GM19463 (cell line): Measurements from ENCODE around the gene ZPLD1.

Experiments
- ATAC-seq: cut with Tn5 transposase; IDR thresholded peaks from one replicate; pipeline ENCODE4 v1.9.1; 2021; ENCODE audit warnings: mild to moderate bottlenecking, moderate library complexity; ENCODE audit not compliant: unreplicated experiment

ZPLD1 gene

GRCh38 chr3:102434715-102435114 lies at the start of gene ZPLD1:
Gene ZPLD1 (plus strand): TSS chr3:102435015. CDS start chr3:102438488, 3,473 bp downstream.
- no peak for ATAC-seq

- no peak for ATAC-seq
Observed at GRCh38 chr3:102390171-102390864, 44.5 kb upstream of the ZPLD1 start.

- no peak for ATAC-seq
Observed at GRCh38 chr3:102390916-102391315, 43.9 kb upstream of the ZPLD1 start.

- ATAC-seq: no peak
Observed at GRCh38 chr3:102391491-102391890, 43.3 kb upstream of the ZPLD1 start.

GRCh38 chr3:102394517-102394916 lies 40.3 kb upstream of the ZPLD1 start:
- ATAC-seq: no peak

- no peak for ATAC-seq
Observed at GRCh38 chr3:102398176-102398575, 36.6 kb upstream of the ZPLD1 start.

- ATAC-seq: no peak
Observed at GRCh38 chr3:102398666-102399065, 36.1 kb upstream of the ZPLD1 start.

- ATAC-seq: no peak
Observed at GRCh38 chr3:102400142-102400541, 34.7 kb upstream of the ZPLD1 start.

- no peak for ATAC-seq
Observed at GRCh38 chr3:102400766-102401165, 34.0 kb upstream of the ZPLD1 start.

GRCh38 chr3:102410616-102411015 lies 24.2 kb upstream of the ZPLD1 start:
- ATAC-seq: no peak

- peak; percentile 56 for ATAC-seq
Observed at GRCh38 chr3:102415553-102415952, 19.3 kb upstream of the ZPLD1 start.

- ATAC-seq: no peak
Observed at GRCh38 chr3:102419786-102420185, 15.0 kb upstream of the ZPLD1 start.

- no peak for ATAC-seq
Observed at GRCh38 chr3:102441832-102442231, 7.0 kb downstream of the ZPLD1 start.

GRCh38 chr3:102443021-102443420 lies 8.2 kb downstream of the ZPLD1 start:
- ATAC-seq: no peak

- ATAC-seq: no peak
Observed at GRCh38 chr3:102444101-102444500, 9.3 kb downstream of the ZPLD1 start.

GRCh38 chr3:102447272-102447671 lies 12.5 kb downstream of the ZPLD1 start:
- no peak for ATAC-seq

- no peak for ATAC-seq
Observed at GRCh38 chr3:102449341-102449740, 14.5 kb downstream of the ZPLD1 start.

- ATAC-seq: no peak
Observed at GRCh38 chr3:102449930-102450329, 15.1 kb downstream of the ZPLD1 start.

- no peak for ATAC-seq
Observed at GRCh38 chr3:102450976-102451375, 16.2 kb downstream of the ZPLD1 start.

- ATAC-seq: no peak
Observed at GRCh38 chr3:102451543-102451942, 16.7 kb downstream of the ZPLD1 start.

- no peak for ATAC-seq
Observed at GRCh38 chr3:102454181-102454580, 19.4 kb downstream of the ZPLD1 start.

GRCh38 chr3:102457644-102458043 lies 22.8 kb downstream of the ZPLD1 start:
- ATAC-seq: no peak

GRCh38 chr3:102460579-102460978 lies 25.8 kb downstream of the ZPLD1 start:
- no peak for ATAC-seq
